Uterus (tissue), 2 donors: Measurements from ENCODE around the gene PSMD2.

Experiments
- POLR2A ChIP-seq, 2 donors: fragments of 450-650 bp; IDR thresholded peaks; one replicate each; pipeline ENCODE4 v1.6.1; 2016; ENCODE audit warnings: antibody characterized with exemption in 2 of 2, mild to moderate bottlenecking in 1 of 2, moderate library complexity in 1 of 2
- TF ChIP-seq, protein P1 (sequence below), 4 experiments: fragments of 200-600 bp in 2 of 4; fragments of 450-650 bp in 2 of 4; sonication (generic) in 2 of 4; IDR thresholded peaks; one replicate each; pipeline ENCODE4 v1.5.1; 2016 to 2019; ENCODE audit warnings: antibody characterized with exemption in 4 of 4, mild to moderate bottlenecking in 2 of 4, moderate library complexity in 1 of 4

DNA sequence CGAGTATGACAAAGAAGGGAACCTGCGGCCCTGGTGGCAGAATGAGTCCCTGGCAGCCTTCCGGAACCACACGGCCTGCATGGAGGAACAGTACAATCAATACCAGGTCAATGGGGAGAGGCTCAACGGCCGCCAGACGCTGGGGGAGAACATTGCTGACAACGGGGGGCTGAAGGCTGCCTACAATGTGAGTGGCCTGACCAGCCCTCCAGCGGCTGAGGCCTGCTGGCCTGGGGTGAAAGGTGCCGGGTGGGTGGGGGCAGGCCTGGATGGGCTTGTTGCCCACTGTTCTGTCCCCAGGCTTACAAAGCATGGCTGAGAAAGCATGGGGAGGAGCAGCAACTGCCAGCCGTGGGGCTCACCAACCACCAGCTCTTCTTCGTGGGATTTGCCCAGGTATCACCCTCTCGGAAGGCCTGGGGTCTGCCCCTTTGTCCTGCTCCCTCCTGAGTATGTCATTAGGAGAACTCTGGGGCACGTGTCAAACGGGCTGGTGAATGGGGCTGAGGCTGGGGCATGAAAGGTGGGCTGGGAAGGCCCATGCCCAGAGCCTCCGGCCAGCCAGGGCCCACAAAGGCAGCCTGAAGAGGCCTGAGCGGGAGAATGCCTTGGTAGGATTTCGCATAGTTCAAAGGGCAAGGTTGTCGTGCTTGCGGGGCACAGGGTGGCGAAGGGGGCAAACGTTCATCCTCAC is 7.8 kb upstream of the PSMD2 start:
- TF ChIP-seq, protein P1, sequence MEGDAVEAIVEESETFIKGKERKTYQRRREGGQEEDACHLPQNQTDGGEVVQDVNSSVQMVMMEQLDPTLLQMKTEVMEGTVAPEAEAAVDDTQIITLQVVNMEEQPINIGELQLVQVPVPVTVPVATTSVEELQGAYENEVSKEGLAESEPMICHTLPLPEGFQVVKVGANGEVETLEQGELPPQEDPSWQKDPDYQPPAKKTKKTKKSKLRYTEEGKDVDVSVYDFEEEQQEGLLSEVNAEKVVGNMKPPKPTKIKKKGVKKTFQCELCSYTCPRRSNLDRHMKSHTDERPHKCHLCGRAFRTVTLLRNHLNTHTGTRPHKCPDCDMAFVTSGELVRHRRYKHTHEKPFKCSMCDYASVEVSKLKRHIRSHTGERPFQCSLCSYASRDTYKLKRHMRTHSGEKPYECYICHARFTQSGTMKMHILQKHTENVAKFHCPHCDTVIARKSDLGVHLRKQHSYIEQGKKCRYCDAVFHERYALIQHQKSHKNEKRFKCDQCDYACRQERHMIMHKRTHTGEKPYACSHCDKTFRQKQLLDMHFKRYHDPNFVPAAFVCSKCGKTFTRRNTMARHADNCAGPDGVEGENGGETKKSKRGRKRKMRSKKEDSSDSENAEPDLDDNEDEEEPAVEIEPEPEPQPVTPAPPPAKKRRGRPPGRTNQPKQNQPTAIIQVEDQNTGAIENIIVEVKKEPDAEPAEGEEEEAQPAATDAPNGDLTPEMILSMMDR (IDR thresholded peaks at IDR 0.05): no peak
- no peak for TF ChIP-seq POLR2A (IDR thresholded peaks at IDR 0.05)
